ENCODE data around the gene LRRC45.

The LRRC45 gene

GRCh38 chr17:82061047-82061925 lies 38.2 kb downstream of the LRRC45 start:
- no peak for DNase-seq

GRCh38 chr17:82062076-82062983 lies 39.2 kb downstream of the LRRC45 start:
- DNase-seq = no peak

GRCh38 chr17:82062984-82063368 lies 39.9 kb downstream of the LRRC45 start:
- DNase-seq = no peak

GRCh38 chr17:82063424-82064415 lies 40.6 kb downstream of the LRRC45 start:
- DNase-seq = no peak

GRCh38 chr17:82064433-82065192 lies 41.5 kb downstream of the LRRC45 start:
- no peak for DNase-seq

GRCh38 chr17:82065193-82065637 lies 42.1 kb downstream of the LRRC45 start:
- peak in 3 of 56 donors; percentile 33 to 36 (median 36) for DNase-seq

- DNase-seq = peak in 41 of 56 donors; percentile 5 to 75 (median 36)
Measured at GRCh38 chr17:82065638-82066303, 42.7 kb downstream of the LRRC45 start, which contains the start of gene DUS1L. DUS1L (minus strand) TSS chr17:82065804; CDS start chr17:82065059, 745 bp downstream.

- no peak for DNase-seq
Measured at GRCh38 chr17:82070611-82071010, 47.5 kb downstream of the LRRC45 start.

GRCh38 chr17:82072827-82073226 lies 49.7 kb downstream of the LRRC45 start:
- DNase-seq = no peak

GRCh38 chr17:82073446-82073845 lies 50.3 kb downstream of the LRRC45 start:
- no peak for DNase-seq

- no peak for DNase-seq
Measured at GRCh38 chr17:82076018-82076784, 53.1 kb downstream of the LRRC45 start.

- no peak for DNase-seq
Measured at GRCh38 chr17:82076785-82077591, 53.9 kb downstream of the LRRC45 start.

GRCh38 chr17:82077617-82078358 lies 54.7 kb downstream of the LRRC45 start:
- no peak for DNase-seq

- no peak for DNase-seq
Measured at GRCh38 chr17:82078433-82078832, 55.3 kb downstream of the LRRC45 start.

GRCh38 chr17:82079001-82079677 lies 56.0 kb downstream of the LRRC45 start:
- no peak for DNase-seq
